ENCODE measurements around the gene CACNA1H.

Gene CACNA1H

DNA sequence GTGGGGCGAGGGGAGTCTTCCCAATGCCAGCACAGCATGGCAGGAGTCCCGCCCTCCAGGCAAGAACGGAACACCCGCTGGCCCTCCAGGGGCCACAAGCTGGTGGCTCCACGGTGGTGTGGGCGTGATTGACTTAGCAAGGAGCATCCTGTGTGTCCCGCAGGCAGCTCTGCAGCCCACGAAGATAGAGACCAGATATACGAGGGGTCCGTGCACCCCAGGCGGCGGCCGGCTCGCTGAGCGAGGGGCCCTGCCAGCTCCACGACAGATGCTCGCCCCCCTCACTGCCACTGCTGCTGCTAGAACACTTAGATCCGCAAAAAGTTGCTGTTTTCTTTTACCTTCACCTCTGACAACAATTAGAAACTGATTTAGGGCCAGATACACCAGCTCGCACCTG, 10.0 kb upstream of the CACNA1H start:
- Histone ChIP-seq H3K9ac (ENCODE audit: low read length) (no peak overlapping the region), H3K36me3 (replicated peaks; ENCODE audit: low read depth, low read length) (no peaks in the 10 kb centered on the region), H4K20me1 (ENCODE audit: insufficient read depth, low read length) (no peaks in the 10 kb centered on the region), H3K27ac (ENCODE audit: low read length) (no peak overlapping the region), H3K9me3 (ENCODE audit: insufficient read depth, low read length) (no peaks in the 10 kb centered on the region), H3K4me2 (ENCODE audit: low read length) (no peak overlapping the region), H3K27me3 (ENCODE audit: low read depth, low read length) (no peaks in the 10 kb centered on the region), H3K79me2 (ENCODE audit: low read length) (no peaks in the 10 kb centered on the region), H3K4me1 (ENCODE audit: low read length) (no peaks in the 10 kb centered on the region), H2AFZ (ENCODE audit: low read depth, low read length) (no peak overlapping the region), H3K4me3 (ENCODE audit: low read length) (no peak overlapping the region)
- TF ChIP-seq, protein P1, sequence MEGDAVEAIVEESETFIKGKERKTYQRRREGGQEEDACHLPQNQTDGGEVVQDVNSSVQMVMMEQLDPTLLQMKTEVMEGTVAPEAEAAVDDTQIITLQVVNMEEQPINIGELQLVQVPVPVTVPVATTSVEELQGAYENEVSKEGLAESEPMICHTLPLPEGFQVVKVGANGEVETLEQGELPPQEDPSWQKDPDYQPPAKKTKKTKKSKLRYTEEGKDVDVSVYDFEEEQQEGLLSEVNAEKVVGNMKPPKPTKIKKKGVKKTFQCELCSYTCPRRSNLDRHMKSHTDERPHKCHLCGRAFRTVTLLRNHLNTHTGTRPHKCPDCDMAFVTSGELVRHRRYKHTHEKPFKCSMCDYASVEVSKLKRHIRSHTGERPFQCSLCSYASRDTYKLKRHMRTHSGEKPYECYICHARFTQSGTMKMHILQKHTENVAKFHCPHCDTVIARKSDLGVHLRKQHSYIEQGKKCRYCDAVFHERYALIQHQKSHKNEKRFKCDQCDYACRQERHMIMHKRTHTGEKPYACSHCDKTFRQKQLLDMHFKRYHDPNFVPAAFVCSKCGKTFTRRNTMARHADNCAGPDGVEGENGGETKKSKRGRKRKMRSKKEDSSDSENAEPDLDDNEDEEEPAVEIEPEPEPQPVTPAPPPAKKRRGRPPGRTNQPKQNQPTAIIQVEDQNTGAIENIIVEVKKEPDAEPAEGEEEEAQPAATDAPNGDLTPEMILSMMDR (IDR thresholded peaks at IDR 0.05; ENCODE audit: low read depth, low read length), result no peak
- TF ChIP-seq EZH2phosphoT487 (IDR thresholded peaks at IDR 0.05; ENCODE audit: low read depth), result no peak

DNA sequence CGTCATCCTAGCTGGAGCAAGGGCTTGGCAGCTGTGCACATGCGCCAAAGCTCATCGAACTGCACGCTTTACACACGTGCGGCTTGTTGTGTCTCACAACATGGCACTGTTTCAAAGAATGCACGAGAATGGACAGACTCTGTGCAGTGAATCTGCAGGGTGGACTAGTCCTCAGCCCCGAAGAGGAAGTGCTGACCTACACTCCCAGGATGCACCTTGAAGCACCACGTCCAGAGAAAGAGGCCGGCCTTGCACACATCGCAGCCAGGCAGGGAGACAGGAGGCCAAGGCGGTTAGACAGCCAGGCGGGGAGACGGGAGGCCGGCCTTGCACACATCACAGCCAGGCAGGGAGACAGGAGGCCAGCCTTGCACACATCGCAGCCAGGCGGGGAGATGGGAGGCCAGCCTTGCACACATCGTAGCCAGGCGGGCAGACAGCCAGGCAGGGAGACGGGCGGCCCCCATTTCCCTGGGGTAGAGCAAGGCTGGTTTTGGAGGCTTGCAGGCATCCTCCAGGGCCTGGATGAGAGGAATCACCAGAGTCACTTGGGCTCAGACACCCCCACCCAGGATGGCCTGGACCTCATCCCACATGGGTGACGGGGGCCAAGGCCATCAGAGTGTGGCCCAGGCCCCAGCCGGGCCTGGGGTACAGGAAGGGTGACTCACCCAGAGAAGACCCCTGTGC, 9.0 kb upstream of the CACNA1H start:
- Histone ChIP-seq H3K4me3 (ENCODE audit: low read length) (no peak overlapping the region), H3K79me2 (ENCODE audit: low read length) (no peaks in the 10 kb centered on the region), H2AFZ (ENCODE audit: low read depth, low read length) (no peak overlapping the region), H4K20me1 (ENCODE audit: insufficient read depth, low read length) (no peaks in the 10 kb centered on the region), H3K27me3 (ENCODE audit: low read depth, low read length) (no peaks in the 10 kb centered on the region), H3K9ac (ENCODE audit: low read length) (no peak overlapping the region), H3K27ac (ENCODE audit: low read length) (no peak overlapping the region), H3K9me3 (ENCODE audit: insufficient read depth, low read length) (no peaks in the 10 kb centered on the region), H3K36me3 (replicated peaks; ENCODE audit: low read depth, low read length) (no peaks in the 10 kb centered on the region), H3K4me2 (ENCODE audit: low read length) (no peak overlapping the region), H3K4me1 (ENCODE audit: low read length) (no peaks in the 10 kb centered on the region)
- TF ChIP-seq, protein P1 (IDR thresholded peaks at IDR 0.05; ENCODE audit: low read depth, low read length), result no peak
- TF ChIP-seq EZH2phosphoT487 (IDR thresholded peaks at IDR 0.05; ENCODE audit: low read depth), result no peak

DNA sequence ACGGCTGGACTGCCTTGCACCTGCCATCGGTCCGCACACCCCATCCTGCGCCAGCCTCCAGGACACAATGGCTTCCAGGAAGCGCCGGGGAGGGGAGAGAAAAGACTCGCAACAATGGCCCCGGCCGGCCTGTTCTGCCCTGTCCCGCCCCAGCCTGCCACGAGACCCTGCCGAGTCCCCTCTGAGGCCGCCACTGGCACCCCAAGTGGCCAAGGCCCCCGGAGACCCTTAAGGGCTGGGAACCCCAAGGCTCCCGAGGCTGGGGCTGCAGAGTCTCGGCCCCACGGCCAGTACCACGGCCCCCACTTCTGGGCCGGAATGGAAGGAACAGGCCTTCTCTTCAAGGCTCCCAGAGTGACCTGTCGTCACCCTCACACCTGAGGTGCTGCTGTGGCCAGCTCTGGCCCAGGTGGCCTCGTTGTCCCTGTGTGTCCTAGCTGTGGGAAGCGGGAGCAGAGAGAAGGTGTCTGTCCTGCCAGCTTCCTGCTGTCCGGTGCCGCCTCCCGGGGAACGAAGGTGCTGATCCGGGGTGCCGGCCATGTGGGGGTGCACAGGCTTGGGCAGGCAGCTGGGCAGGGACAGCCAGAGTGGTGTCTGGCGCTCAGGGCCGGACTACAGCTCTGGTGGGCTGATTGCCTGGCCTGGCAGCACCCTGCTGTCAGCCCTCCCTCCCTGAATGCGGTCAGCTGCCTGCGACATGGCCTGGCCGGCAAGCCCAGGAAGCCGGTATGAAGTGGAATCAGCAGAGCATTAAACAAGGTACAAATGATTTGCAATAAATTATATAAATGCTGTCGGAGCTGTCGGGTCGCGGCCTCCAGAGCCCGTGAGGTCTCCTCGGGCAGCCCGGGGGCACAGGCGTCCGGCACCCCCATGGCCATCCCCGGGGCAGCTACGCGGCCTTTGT, 8.2 kb upstream of the CACNA1H start:
- Histone ChIP-seq H3K4me1 (ENCODE audit: low read length) (no peaks in the 10 kb centered on the region), H3K27me3 (ENCODE audit: low read depth, low read length) (no peaks in the 10 kb centered on the region), H3K4me2 (ENCODE audit: low read length) (no peak overlapping the region), H3K27ac (ENCODE audit: low read length) (no peak overlapping the region), H3K36me3 (replicated peaks; ENCODE audit: low read depth, low read length) (no peaks in the 10 kb centered on the region), H3K9ac (ENCODE audit: low read length) (no peak overlapping the region), H3K9me3 (ENCODE audit: insufficient read depth, low read length) (no peaks in the 10 kb centered on the region), H3K79me2 (ENCODE audit: low read length) (no peaks in the 10 kb centered on the region), H2AFZ (ENCODE audit: low read depth, low read length) (no peak overlapping the region), H3K4me3 (ENCODE audit: low read length) (no peak overlapping the region), H4K20me1 (ENCODE audit: insufficient read depth, low read length) (no peaks in the 10 kb centered on the region)
- no peak for TF ChIP-seq EZH2phosphoT487 (IDR thresholded peaks at IDR 0.05; ENCODE audit: low read depth)
- TF ChIP-seq, protein P1 (IDR thresholded peaks at IDR 0.05; ENCODE audit: low read depth, low read length), result no peak

DNA sequence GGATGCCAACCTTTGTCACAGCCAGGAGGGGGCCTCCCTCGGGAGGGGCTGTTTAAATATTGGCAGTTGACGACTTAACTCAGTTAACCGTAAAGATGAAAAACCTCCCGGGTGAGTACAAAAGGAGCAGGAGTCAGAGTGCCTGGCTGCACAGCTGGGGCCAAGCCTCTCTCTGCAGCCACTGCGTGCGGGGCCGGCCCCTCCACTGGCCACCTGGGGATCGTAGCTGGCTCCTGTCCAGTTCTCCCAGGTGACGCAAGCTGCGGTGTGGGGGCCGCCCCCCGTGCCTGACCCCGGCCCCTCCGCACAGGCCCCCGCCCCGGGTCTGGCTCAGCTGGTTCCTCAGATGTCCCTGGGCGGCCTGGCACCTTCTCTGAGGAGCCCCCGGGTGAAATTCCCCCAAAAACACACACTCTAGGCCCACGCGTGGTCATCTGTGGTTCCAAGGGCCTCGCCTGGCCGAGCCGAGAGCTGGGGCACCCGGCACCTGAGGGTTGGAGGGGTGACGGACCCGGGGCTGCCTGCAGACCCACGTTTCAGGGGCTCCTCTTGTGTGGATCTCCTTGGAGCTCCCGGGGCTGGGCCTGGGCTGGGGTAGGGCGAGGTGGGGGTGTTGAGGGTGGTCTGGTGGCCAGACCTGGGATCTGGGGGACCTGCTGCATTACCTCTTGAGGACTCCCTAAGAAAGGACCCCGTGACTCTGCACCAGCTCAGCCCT, 7.4 kb upstream of the CACNA1H start:
- no peaks in the 10 kb centered on the region for H3K79me2 ChIP-seq (ENCODE audit: low read length)
- no peak overlapping the region for H3K27ac ChIP-seq (ENCODE audit: low read length)
- TF ChIP-seq, protein P1 (IDR thresholded peaks at IDR 0.05; ENCODE audit: low read depth, low read length), result no peak
- no peaks in the 10 kb centered on the region for H3K36me3 ChIP-seq (replicated peaks; ENCODE audit: low read depth, low read length)
- H3K4me1 ChIP-seq (ENCODE audit: low read length), result no peaks in the 10 kb centered on the region
- H2AFZ ChIP-seq (ENCODE audit: low read depth, low read length), result no peak overlapping the region
- no peak overlapping the region for H3K4me3 ChIP-seq (ENCODE audit: low read length)
- H3K9me3 ChIP-seq (ENCODE audit: insufficient read depth, low read length), result no peaks in the 10 kb centered on the region
- no peaks in the 10 kb centered on the region for H4K20me1 ChIP-seq (ENCODE audit: insufficient read depth, low read length)
- no peak overlapping the region for H3K9ac ChIP-seq (ENCODE audit: low read length)
- H3K4me2 ChIP-seq (ENCODE audit: low read length), result no peak overlapping the region
- H3K27me3 ChIP-seq (ENCODE audit: low read depth, low read length), result no peaks in the 10 kb centered on the region

All from OCI-LY3 (cell line).